Measurements from ENCODE around the gene TENM3. TPM values are rescaled to one million over a fixed set of nuclear protein-coding genes. Genes with fewer than 3 reads are reported as not detected.

The TENM3 gene
- total and polyA plus RNA-seq, 2 donors (not counting 3 experiments of a cell fraction or from before 2014, with no cell fraction given): 3.2 to 6.2 TPM

DNA sequence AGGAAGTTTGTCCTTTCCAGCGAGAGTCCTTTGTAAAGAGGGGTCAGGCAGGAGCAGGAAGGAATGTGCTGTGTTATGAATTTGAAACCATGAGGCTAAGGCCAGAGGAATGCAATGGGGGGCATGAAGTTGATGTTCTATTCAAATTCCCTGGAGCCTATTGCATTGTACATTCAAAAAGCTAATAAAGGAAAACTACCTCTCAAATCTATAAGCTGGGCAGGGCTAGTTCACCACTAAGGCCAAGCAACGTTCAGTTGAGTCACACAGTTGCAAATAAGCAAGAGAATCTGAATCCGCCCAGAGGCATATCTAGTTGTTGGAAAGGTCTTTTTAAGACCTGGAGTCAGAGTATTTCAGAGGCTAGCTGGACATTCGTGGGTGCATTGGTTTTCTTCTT is 525.6 kb downstream of the TENM3 start:
- Histone ChIP-seq H3K27me3 (ENCODE audit: control insufficient read depth in 2 of 2, insufficient read depth in 2 of 2, low read length in 2 of 2) (no peaks in the 10 kb centered on the region), H3K79me2 (ENCODE audit: control insufficient read depth, insufficient read depth, low read length) (no peaks in the 10 kb centered on the region), H3K9me1 (replicated peaks; ENCODE audit: control insufficient read depth, extremely low read depth, insufficient read depth, low read length) (no peaks in the 10 kb centered on the region), H3K4me1 (ENCODE audit: control insufficient read depth, extremely low read depth, insufficient read depth, low read length) (peaks cover 5% of the 10 kb centered on the region), H2AFZ (ENCODE audit: low read depth, low read length) (no peak overlapping the region), H3K4me2 (ENCODE audit: insufficient read depth, low read length) (no peak overlapping the region), H3K27ac (ENCODE audit: insufficient read depth, low read depth, low read length) (no peak overlapping the region), H3K9ac (replicated peaks; ENCODE audit: extremely low read depth, insufficient read depth, low read length) (no peak overlapping the region), H3K9me3 (replicated peaks; ENCODE audit: control insufficient read depth, insufficient read depth, low read length) (no peaks in the 10 kb centered on the region), H3K4me3 (replicated peaks in 1 of 3; ENCODE audit: insufficient read depth in 1 of 3, low read depth in 1 of 3, low read length in 3 of 3) (no peak overlapping the region), H3K36me3 (ENCODE audit: control insufficient read depth in 2 of 2, extremely low read depth in 1 of 2, insufficient read depth in 2 of 2, low read length in 2 of 2) (no peaks in the 10 kb centered on the region), H4K20me1 (replicated peaks; ENCODE audit: control insufficient read depth, extremely low read depth, insufficient read depth, low read length) (no peaks in the 10 kb centered on the region)
- TF ChIP-seq FOS (IDR thresholded peaks at IDR 0.05; ENCODE audit: borderline replicate concordance, insufficient read depth, low read length): no peak
- TF ChIP-seq MYC (IDR thresholded peaks at IDR 0.05; ENCODE audit: low read depth, low read length): no peak
- no peak for TF ChIP-seq JUN (IDR thresholded peaks at IDR 0.05; ENCODE audit: borderline replicate concordance, insufficient read depth, insufficient read length, low read depth)
- no peak for TF ChIP-seq CTCF (IDR thresholded peaks at IDR 0.05; ENCODE audit: extremely low read depth in 1 of 2, insufficient read depth in 1 of 2, low read depth in 1 of 2, low read length in 2 of 2)
- no peak for TF ChIP-seq EZH2 (IDR thresholded peaks at IDR 0.05; ENCODE audit: borderline replicate concordance, low read depth, low read length, severe bottlenecking)
- TF ChIP-seq POLR2A (IDR thresholded peaks at IDR 0.05; ENCODE audit: low read depth, low read length): no peak
- no peak for TF ChIP-seq POLR2AphosphoS5 (IDR thresholded peaks at IDR 0.05; ENCODE audit: insufficient read depth, low read depth, low read length)
- TF ChIP-seq GATA2 (IDR thresholded peaks at IDR 0.05; ENCODE audit: insufficient read depth, insufficient read length, low read depth, low read length): no peak
- TF ChIP-seq MAX (IDR thresholded peaks at IDR 0.05; ENCODE audit: insufficient read depth, insufficient read length): no peak
- CTCF ChIA-PET: no interaction called here
- intact Hi-C loops (cut with micrococcal nuclease) (no loop called here), dilution Hi-C loops (cut with MboI; ENCODE audit: extremely low pct_ligation_motif_present, low sequenced_read_pairs) (no loop called here)
- no TSS peak for BruUV-seq (replicated peaks)
- FAIRE-seq (no peak), DNase-seq (ENCODE audit: low read depth, low spot score) (no peak)
- POLR2A ChIA-PET: no interaction called here
